Uterus (tissue), 2 donors: ENCODE measurements around the gene CXXC1.

ENCODE experiments used
- CTCF ChIP-seq, 4 experiments: fragments of 200-600 bp in 2 of 4; fragments of 450-650 bp in 2 of 4; sonication (generic) in 2 of 4; IDR thresholded peaks; one replicate each; pipeline ENCODE4 v1.5.1; 2016 to 2019; ENCODE audit warnings: antibody characterized with exemption in 4 of 4, mild to moderate bottlenecking in 2 of 4, moderate library complexity in 1 of 4
- POLR2A ChIP-seq, 2 donors: fragments of 450-650 bp; IDR thresholded peaks; one replicate each; pipeline ENCODE4 v1.6.1; 2016; ENCODE audit warnings: antibody characterized with exemption in 2 of 2, mild to moderate bottlenecking in 1 of 2, moderate library complexity in 1 of 2

GRCh38 chr18:50285631-50286321, 1.7 kb downstream of the CXXC1 start:
- TF ChIP-seq CTCF (IDR thresholded peaks at IDR 0.05) (no peak), POLR2A (IDR thresholded peaks at IDR 0.05) (no peak)
